K562 (cell line): ENCODE data around the gene ADARB2. TPM values are rescaled to one million over a fixed set of nuclear protein-coding genes. Genes with fewer than 3 reads are reported as not detected.

ENCODE experiments used
- ATAC-seq: fragments of 200-7000 bp; cut with Tn5 transposase; 3 replicates; pipeline ENCODE4 v1.9.1; 2020; ENCODE audit warnings: moderate library complexity
- BruUV-seq: library from RNA; stranded (reverse); fragments of 400-500 nt; replicated peaks from 2 replicates; lab custom pipeline; 2021; lab: Mats Ljungman, UMichigan
- CTCF ChIA-PET: fragments of 300-600 bp; formaldehyde crosslinking; extraction: SDS; loops from one replicate; lab custom pipeline; 2021; ENCODE audit warnings: low intra/inter-chr PET ratio; lab: Yijun Ruan, JAX
- POLR2A ChIA-PET: fragments of 300-600, 350-650 bp; sonication (Branson Sonifier 250); formaldehyde crosslinking; extraction: SDS; loops from one replicate; lab custom pipeline; 2021; ENCODE audit warnings: antibody characterized with exemption, inconsistent platforms; lab: Yijun Ruan, JAX
- DNase-seq, 4 experiments: peaks; one replicate each; pipeline versions ENCODE4 v3.0.0 to v3.0.0-alpha.2; 2011 to 2018; ENCODE audit warnings: low spot score in 3 of 4, mixed read lengths in 3 of 4; ENCODE audit errors: extremely low read depth in 1 of 4
- FAIRE-seq: peaks from 2 replicates; lab custom pipeline; 2011; peaks lifted over from hg19 to GRCh38; lab: Jason Lieb, UNC
- H2AFZ ChIP-seq: 2 replicates; pipeline ENCODE4 v1.6.0; 2011; ENCODE audit warnings: low read depth, low read length, control low read depth, inconsistent platforms
- H3K27ac ChIP-seq: fragments of 200-600 bp; 3 replicates; pipeline ENCODE4 v1.8.0; 2011; ENCODE audit warnings: low read depth, mild to moderate bottlenecking, control low read depth, inconsistent platforms, low read length, moderate library complexity, mixed read lengths; ENCODE audit errors: extremely low read depth
- H3K27me3 ChIP-seq, 2 experiments: fragments of 300-600 bp in 1 of 2; 2 replicates in 1 of 2; 3 replicates in 1 of 2; pipeline versions ENCODE4 v1.6.0 to v1.8.0; 2011; ENCODE audit warnings: inconsistent platforms in 2 of 2, low read length in 2 of 2, mild to moderate bottlenecking in 1 of 2, mixed read lengths in 1 of 2, moderate library complexity in 1 of 2; ENCODE audit not compliant: control insufficient read depth in 2 of 2, insufficient read depth in 2 of 2
- H3K36me3 ChIP-seq: fragments of 300-600 bp; 3 replicates; pipeline ENCODE4 v1.8.0; 2011; ENCODE audit warnings: mild to moderate bottlenecking, low read length, inconsistent platforms; ENCODE audit not compliant: control insufficient read depth, insufficient read depth
- H3K4me1 ChIP-seq, 2 experiments: fragments of 200-600 bp in 1 of 2; replicated peaks in 1 of 2; 2 replicates in 1 of 2; 3 replicates in 1 of 2; pipeline versions ENCODE4 v1.5.1 to v1.8.0; 2011; ENCODE audit warnings: inconsistent platforms in 2 of 2, low read length in 2 of 2, mild to moderate bottlenecking in 1 of 2, mixed read lengths in 1 of 2, moderate library complexity in 1 of 2; ENCODE audit not compliant: control insufficient read depth in 2 of 2, insufficient read depth in 2 of 2
- H3K4me2 ChIP-seq: 2 replicates; pipeline ENCODE4 v1.6.1; 2011; ENCODE audit warnings: low read length, control low read depth, inconsistent platforms, mixed read lengths; ENCODE audit not compliant: insufficient read depth
- H3K4me3 ChIP-seq: fragments of 200-600 bp; sonication (generic), shearing (Covaris generic); 2 replicates; pipeline ENCODE4 v1.5.1; 2016; ENCODE audit warnings: control low read depth, inconsistent platforms
- H3K79me2 ChIP-seq: fragments of 200-600 bp; 3 replicates; pipeline ENCODE4 v1.8.0; 2011; ENCODE audit warnings: low read length, inconsistent platforms; ENCODE audit not compliant: control insufficient read depth, insufficient read depth
- H3K9ac ChIP-seq, 2 experiments: 2 replicates each; pipeline versions ENCODE4 v1.6.0 to v1.6.1; 2011; ENCODE audit warnings: low read depth in 2 of 2, low read length in 2 of 2, control low read depth in 1 of 2, inconsistent platforms in 1 of 2, mild to moderate bottlenecking in 1 of 2, mixed read lengths in 1 of 2; ENCODE audit not compliant: insufficient read depth in 1 of 2
- H3K9me1 ChIP-seq: one replicate; pipeline ENCODE4 v1.6.0; 2011; ENCODE audit warnings: inconsistent platforms, mild to moderate bottlenecking, low read length, moderate library complexity; ENCODE audit not compliant: control insufficient read depth, insufficient read depth
- H3K9me3 ChIP-seq: replicated peaks from 2 replicates; pipeline ENCODE4 v1.5.1; 2011; ENCODE audit warnings: low read depth, low read length, inconsistent platforms; ENCODE audit not compliant: control insufficient read depth, insufficient read depth
- H4K20me1 ChIP-seq: replicated peaks from 2 replicates; pipeline ENCODE4 v1.6.1; 2011; ENCODE audit warnings: low read length, inconsistent platforms, mixed read lengths; ENCODE audit not compliant: control insufficient read depth, insufficient read depth
- CHCHD3 ChIP-seq: fragments of 250-450 bp; sonication (Bioruptor Pico); IDR thresholded peaks from 2 replicates; pipeline ENCODE4 v2.1.2; 2022; ENCODE audit warnings: mild to moderate bottlenecking
- HEY1 ChIP-seq: fragments of 250-450 bp; sonication (Bioruptor Pico); IDR thresholded peaks from 2 replicates; pipeline ENCODE4 v1.5.0; 2020; ENCODE audit warnings: mild to moderate bottlenecking, moderate library complexity, borderline replicate concordance
- HNRNPL ChIP-seq: fragments of 200-400 bp; formaldehyde crosslinking; IDR thresholded peaks from 2 replicates; pipeline ENCODE4 v1.6.1; 2017; ENCODE audit warnings: low read depth, mild to moderate bottlenecking, low read length
- NFIX ChIP-seq: fragments of 250-450 bp; sonication (Bioruptor Pico); IDR thresholded peaks from 2 replicates; pipeline ENCODE4 v1.4.0; 2020; ENCODE audit warnings: low read depth, mild to moderate bottlenecking, moderate library complexity
- SMARCC2 ChIP-seq: fragments of 450-650 bp; IDR thresholded peaks from 2 replicates; pipeline ENCODE4 v1.6.1; 2017; ENCODE audit warnings: antibody characterized with exemption, moderate library complexity, mild to moderate bottlenecking, low read depth
- ZNF668 ChIP-seq: fragments of 250-450 bp; sonication (Bioruptor Pico); IDR thresholded peaks from 2 replicates; pipeline ENCODE4 v1.8.0; 2022; ENCODE audit warnings: mild to moderate bottlenecking, inconsistent platforms
- WGBS: fragments of 100-300 bp; shearing (Covaris generic); methylation state at CpG from one replicate; pipeline ENCODE4 v1.1.6; 2016; ENCODE audit warnings: low coverage, mixed read lengths; ENCODE audit not compliant: insufficient coverage; ENCODE audit errors: missing lambda C conversion rate; 5-methylcytosine and 5-hydroxymethylcytosine counted together
- in situ Hi-C: fragments of 300-500 bp; cut with MboI; formaldehyde crosslinking; loops from 4 replicates; pipeline ENCODE4 v1.15.0; 2018; ENCODE audit warnings: inconsistent platforms, mixed read lengths
- intact Hi-C: fragments of 100-400 bp; cut with micrococcal nuclease; formaldehyde crosslinking; loops from 2 replicates; pipeline ENCODE4 v1.14.2; 2022
- polyA plus RNA-seq, 8 experiments: library from polyadenylated mRNA; depleted of rRNA in 4 of 8; stranded (reverse) in 5 of 8; unstranded in 3 of 8; fragments of >200 nt; fragmentation: Nextera tagmentation in 2 of 8; fragmentation: Illumina TruSeq in 1 of 8; extraction: Ambion mirVana in 2 of 8; extraction: Trizol in 1 of 8; gene quantifications; 2 replicates each; pipeline versions ENCODE4 v1.2.1 to v1.2.3, GENCODE V29; 2011 to 2014; ENCODE audit warnings: inconsistent platforms in 1 of 8, missing spikeins in 1 of 8
- total RNA-seq, 7 experiments: library from RNA; depleted of rRNA in 6 of 7; stranded (reverse); fragments of >200 nt in 6 of 7; fragmentation: Illumina TruSeq in 2 of 7; extraction: Trizol in 2 of 7; gene quantifications; 2 replicates each; pipeline versions ENCODE4 v1.2.1 to v1.2.3, GENCODE V29; 2011 to 2021; ENCODE audit warnings: low replicate concordance in 1 of 7
- TF ChIP-seq, protein P1 (sequence below): sonication (generic); formaldehyde crosslinking; IDR thresholded peaks from 2 replicates; pipeline ENCODE4 v1.8.1; 2023; ENCODE audit warnings: mild to moderate bottlenecking, missing genetic modification reagents

The ADARB2 gene
- total and polyA plus RNA-seq, 9 of the 15 experiments (the other 6 are each of a cell fraction or from before 2014, with no cell fraction given): not detected

DNA sequence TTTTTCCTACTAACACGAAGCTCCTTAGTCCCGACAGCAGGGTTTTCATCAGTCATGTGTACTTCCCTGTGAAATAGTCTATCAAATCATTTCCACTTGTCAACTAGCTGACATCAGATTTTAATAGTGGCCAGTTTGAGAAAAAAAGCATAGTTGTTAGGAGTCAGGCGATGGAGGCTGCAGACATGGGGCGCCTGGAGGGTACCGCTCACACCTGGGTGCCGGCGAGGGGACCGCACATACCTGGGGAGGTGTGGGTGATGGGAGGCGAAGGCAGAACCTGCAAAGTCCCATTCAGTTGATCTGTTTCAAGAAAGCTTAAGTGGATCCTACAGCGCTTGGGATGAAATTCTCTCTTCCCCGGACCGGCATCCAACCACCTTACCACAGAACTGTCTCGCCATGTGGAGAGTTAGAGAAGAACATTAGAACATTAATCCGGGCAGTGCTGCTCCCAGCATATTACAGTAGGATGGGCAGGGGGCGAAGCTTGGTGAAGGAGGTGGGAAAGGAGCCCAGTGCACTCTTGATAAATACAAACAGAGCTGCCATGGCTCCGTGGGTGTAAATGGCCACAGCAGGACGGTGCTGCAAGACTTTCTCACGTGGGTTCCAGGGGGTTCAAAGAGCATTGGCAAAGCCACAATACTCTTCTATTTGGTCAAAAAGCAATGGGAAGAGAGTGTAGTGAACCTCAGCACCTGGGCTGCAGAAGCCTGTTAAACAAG, 24.2 kb downstream of the ADARB2 start (continued):
- TF ChIP-seq, protein P1, sequence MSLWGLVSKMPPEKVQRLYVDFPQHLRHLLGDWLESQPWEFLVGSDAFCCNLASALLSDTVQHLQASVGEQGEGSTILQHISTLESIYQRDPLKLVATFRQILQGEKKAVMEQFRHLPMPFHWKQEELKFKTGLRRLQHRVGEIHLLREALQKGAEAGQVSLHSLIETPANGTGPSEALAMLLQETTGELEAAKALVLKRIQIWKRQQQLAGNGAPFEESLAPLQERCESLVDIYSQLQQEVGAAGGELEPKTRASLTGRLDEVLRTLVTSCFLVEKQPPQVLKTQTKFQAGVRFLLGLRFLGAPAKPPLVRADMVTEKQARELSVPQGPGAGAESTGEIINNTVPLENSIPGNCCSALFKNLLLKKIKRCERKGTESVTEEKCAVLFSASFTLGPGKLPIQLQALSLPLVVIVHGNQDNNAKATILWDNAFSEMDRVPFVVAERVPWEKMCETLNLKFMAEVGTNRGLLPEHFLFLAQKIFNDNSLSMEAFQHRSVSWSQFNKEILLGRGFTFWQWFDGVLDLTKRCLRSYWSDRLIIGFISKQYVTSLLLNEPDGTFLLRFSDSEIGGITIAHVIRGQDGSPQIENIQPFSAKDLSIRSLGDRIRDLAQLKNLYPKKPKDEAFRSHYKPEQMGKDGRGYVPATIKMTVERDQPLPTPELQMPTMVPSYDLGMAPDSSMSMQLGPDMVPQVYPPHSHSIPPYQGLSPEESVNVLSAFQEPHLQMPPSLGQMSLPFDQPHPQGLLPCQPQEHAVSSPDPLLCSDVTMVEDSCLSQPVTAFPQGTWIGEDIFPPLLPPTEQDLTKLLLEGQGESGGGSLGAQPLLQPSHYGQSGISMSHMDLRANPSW: no peak
- TF ChIP-seq HNRNPL: no peak
- no peak for TF ChIP-seq CHCHD3
- TF ChIP-seq NFIX (CRISPR knock-in tag): no peak

DNA sequence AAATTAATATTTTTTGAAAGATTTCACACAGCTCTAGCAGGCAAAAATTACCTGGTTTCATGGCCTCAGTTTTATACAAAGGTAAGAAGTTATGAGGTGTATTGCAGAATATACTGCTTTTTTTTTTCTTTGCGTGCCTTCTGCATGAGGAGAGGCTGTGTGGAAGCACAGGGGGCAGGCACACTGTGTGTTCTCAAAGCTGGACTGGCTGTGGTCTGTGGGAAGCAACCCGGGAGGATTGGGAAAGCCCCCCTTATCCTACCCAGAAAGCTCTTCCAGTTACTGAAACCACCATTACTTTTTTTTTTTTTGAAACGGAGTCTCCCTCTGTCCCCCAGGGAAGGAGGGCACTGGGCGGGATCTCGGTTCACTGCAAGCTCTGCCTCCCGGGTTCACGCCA, 25.0 kb downstream of the ADARB2 start:
- in situ Hi-C loops: no loop called here
- Histone ChIP-seq H4K20me1 (no peaks in the 10 kb centered on the region; the same call in 1 of the 2 replicates), H3K4me2 (no peak overlapping the region), H3K4me1 (0 out of 5 replicates have a peak, but pooled peaks cover 0 to 3% of the 10 kb centered on the region in 2 experiments), H3K9ac (no peak overlapping the region), H3K36me3 (no peaks in the 10 kb centered on the region), H3K9me3 (no peaks in the 10 kb centered on the region), H3K9me1 (peaks cover 3% of the 10 kb centered on the region), H3K27me3 (peaks cover 4 to 24% of the 10 kb centered on the region in 2 experiments; a peak in 3 of 5 replicates), H3K79me2 (no peaks in the 10 kb centered on the region), H3K4me3 (no peak overlapping the region), H3K27ac (no peak overlapping the region), H2AFZ (no peak overlapping the region)
- intact Hi-C loops: no loop called here
- no TSS peak for BruUV-seq
- FAIRE-seq: no peak
- WGBS: 0% methylated on average over 2 of the region's 7 CpGs
- CTCF ChIA-PET: no interaction called here
- ATAC-seq: no peak
- POLR2A ChIA-PET: no interaction called here
- DNase-seq: no peak
- no peak for TF ChIP-seq HEY1
- TF ChIP-seq ZNF668 (CRISPR knock-in tag): no peak
- no peak for TF ChIP-seq SMARCC2
